Hematopoietic multipotent progenitor cell treated with erythropoietin and hydrocortisone succinate and interleukin-3 and kit ligand, for 6 days (in vitro differentiated cells): Measurements from ENCODE around the gene ASAP2.

Experiments used
- DNase-seq: peaks from one replicate; pipeline ENCODE4 v3.0.0-alpha.2; 2015

Gene ASAP2

DNA sequence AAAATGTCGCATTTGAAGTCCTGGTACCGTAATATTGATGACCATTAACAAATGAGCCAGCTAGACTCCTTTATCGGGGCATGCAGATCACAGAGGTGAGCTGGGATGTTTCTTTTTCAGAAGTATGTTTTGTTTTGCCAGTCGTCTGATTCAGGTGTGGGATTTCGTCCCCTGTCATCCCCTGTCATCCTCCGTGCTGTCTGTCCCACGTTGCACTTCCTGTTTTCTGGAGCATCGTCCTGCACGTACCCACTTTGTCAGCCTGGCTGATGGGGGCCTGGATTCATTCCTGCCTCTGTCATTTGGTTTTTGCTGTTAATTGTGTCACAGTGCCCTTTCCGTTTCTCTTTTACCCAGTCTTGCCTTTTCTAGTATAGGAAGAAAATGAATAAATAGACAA lies 72.8 kb downstream of the ASAP2 start:
- no peak for DNase-seq

DNA sequence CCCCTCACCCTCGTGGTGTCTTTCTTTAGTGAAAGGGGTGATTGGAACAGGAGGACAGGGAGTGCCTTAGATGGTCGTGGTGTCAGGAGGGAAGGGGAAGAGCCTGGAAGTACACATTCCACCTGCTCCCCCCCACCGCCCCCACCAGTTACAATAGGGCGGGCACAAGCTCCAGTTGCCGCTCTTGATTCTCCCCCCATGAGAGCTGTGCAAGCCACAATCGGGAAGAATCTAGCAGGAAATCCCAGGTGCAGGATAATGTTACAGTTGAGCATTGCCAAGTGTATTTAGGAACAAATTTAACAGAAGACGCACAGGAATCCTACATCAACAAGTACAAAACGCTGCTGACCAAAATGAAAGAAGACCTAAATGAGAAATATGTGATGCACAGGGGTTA lies 73.6 kb downstream of the ASAP2 start:
- no peak for DNase-seq

GRCh38 chr2:9281145-9281544 lies 74.5 kb downstream of the ASAP2 start:
- no peak for DNase-seq

GRCh38 chr2:9282128-9283112 lies 75.8 kb downstream of the ASAP2 start:
- DNase-seq, result no peak

DNA sequence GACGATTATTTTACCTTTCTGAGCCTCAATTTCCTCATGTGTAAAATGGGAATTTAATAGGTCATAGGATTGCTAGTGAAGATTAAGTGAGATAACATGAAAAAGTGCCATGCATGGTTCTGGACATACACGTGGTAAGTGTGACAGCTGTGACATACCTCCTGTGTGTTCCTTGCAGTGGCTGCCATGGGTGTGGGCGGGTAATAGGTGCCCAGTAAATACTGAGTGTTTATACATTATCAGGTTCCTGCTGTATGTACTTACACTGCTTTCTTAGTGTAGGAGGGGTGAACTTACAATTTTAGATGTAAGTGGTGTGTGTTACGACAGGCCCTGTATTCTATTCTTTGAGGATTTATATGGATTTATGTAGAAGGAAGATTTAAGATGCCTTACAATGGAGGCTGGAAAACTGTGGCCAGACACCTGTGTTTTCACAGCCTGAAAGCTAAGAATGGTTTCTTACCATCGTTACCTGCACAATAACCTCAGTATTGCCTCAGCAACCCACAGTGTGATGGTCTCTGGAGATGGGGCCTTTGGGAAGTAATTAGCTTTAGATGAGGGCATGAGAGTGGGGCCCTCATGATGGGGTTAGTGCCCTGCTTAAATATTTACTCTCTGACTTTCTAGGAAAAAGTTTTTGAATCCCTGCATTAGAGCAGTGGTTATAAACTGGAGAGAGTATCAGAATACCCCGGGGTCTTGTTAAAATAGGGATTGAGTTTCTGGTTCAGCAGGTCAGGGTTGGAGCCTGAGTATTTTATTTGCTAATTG lies 78.1 kb downstream of the ASAP2 start:
- DNase-seq, result no peak

GRCh38 chr2:9285385-9285920 lies 78.8 kb downstream of the ASAP2 start:
- no peak for DNase-seq

DNA sequence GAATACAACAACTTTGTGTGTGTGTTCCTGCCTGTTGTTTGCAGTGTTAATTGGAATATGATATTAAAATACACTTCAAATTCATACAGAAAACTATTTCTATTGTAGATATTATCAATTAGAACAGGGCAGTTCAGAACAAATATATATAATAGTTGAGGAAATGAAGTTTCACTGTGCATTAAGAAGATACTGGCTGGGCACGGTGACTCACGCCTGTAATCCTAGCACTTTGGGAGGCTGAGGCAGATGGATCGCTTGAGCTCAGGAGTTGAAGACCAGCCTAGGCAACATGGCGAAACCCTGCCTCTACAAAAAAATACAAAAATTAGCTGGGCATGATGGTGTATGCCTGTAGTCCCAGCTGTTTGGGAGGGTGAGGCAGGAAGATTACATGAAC lies 79.3 kb downstream of the ASAP2 start:
- DNase-seq, result no peak

DNA sequence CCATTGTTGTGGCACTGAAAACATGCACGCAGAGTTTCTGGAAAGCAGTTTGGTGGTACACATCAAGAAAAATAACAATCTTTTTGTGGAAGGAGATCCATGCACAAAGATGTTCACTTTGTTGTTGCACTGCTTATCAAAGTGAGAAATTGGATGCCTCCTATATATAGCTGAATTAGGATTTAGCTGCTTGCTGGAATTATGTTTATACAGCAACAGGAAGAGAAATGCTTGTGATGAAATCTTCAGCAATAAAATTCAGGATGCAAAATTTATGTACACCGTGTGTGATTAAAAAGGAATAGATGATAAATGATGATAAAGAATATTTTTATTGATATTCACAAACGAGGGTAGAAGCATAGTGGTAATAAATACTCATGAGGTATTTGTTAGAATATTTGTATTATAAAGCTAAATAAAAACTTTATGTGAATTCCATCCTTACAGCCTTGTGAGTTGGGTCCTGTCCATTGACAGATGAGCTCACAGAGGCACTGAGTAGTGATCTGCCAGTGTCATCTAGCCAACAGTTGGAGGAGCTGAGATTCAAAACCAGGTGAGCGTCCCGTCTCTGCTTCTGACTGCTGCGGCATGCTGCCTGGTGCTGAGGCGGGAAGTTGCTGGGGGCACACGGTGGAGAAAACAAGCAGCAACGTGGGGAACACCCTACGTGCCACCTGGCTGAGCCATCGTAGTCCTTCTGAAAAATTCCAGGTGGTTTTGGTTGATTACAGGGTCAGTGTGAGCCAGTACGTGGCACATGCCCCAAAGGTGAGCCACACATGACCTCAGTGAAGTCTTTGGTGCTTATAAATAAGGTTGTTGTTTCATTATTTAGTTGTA lies 80.2 kb downstream of the ASAP2 start:
- DNase-seq, result no peak

GRCh38 chr2:9287400-9288045 lies 80.9 kb downstream of the ASAP2 start:
- DNase-seq, result no peak

GRCh38 chr2:9288233-9288632 lies 81.6 kb downstream of the ASAP2 start:
- DNase-seq, result no peak

GRCh38 chr2:9288681-9289338 lies 82.2 kb downstream of the ASAP2 start:
- no peak for DNase-seq

- no peak for DNase-seq
These were observed 84.7 kb downstream of the ASAP2 start for GRCh38 chr2:9291331-9291730.

GRCh38 chr2:9291866-9292265 lies 85.3 kb downstream of the ASAP2 start:
- no peak for DNase-seq

- no peak for DNase-seq
These were observed 85.8 kb downstream of the ASAP2 start for GRCh38 chr2:9292426-9292825.

- no peak for DNase-seq
These were observed 88.2 kb downstream of the ASAP2 start for GRCh38 chr2:9294764-9295163.

GRCh38 chr2:9296559-9296958 lies 89.9 kb downstream of the ASAP2 start:
- no peak for DNase-seq

- DNase-seq, result no peak
These were observed 90.5 kb downstream of the ASAP2 start for GRCh38 chr2:9297156-9297555.

DNA sequence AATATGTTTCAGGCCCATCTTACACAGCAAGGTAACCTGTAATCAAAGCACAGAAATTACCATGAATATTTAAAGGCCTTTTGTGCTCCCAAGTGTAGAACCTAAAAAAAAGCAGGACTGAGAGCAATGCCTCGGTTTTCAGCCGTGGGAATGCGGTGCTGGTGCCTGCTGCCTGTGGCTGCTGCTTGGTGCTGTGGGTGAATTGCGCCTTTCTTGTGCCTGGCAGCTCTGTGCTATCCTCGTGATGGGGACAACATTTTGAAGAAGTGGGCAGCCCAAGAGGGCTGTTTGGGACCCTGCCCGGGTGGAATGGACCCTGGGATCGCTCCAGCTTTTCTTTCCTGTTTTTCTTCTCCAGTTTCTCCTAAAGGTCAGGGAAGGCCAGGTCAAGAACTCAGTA lies 91.2 kb downstream of the ASAP2 start:
- DNase-seq, result no peak

DNA sequence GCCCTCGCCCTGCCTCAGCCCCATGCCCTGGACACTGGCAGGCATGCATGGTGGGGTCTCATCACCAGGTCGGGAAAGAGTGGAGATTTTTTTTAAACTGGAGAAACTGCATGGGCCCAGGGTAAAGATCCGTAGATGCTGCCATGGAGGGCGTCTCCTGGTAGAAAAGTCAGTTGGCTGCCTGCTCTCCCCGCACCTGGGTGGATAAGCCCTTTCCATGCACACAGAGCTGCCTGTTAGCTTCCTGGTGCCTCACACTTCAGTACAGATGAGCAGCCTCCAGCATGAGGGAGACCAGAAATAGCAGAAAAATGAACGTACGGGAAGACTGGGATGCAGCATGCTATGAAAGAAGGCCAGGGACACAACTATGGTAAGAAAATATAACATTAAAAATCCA lies 92.0 kb downstream of the ASAP2 start:
- no peak for DNase-seq

DNA sequence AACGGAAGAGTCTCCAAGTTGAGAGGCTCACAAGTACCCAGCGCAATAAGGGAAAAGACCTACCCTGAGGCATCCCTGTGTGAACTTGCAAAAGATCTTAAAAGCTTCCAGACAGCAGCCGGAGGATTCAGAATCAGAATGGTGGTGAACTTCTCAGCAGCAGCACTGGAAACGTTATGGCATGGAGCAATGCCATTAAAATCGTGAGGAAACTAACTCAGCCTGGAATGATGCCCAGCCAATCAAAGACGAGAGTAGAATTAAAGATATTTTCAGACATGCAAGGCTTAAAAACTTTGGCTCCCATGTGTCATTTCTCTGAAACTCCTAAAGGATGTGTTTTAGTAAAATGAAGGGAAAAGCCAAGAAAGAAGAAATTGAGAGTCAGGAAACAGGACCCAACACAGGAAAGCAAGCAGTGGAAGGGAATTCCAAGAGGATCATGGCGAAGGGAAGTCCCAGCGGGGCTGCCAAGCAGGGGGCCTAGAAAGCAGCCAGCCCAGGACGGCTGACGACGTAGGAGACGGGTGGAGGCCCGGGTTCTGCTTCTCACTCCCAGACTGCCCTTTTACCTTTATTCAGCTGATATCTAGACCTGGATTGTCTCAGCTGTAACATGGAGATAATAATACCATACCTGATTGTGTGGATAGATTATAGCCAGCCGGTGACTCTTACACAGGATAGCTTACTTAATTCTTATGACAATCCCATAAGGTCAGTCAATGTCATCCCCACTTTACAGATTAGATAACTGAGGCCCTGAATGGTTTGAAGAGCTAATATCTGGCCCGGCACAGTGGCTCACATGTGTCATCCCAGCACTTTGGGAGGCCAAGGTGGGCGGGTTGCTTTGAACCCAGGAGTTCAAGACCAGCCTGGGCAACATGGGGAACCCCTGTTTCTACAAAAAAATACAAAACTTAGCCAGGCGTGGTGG lies 92.8 kb downstream of the ASAP2 start:
- DNase-seq, result no peak

GRCh38 chr2:9300214-9300613 lies 93.6 kb downstream of the ASAP2 start:
- no peak for DNase-seq
